H1 (cell line): ENCODE measurements around the gene HMCN1. TPM values are rescaled to one million over a fixed set of nuclear protein-coding genes. Genes with fewer than 3 reads are reported as not detected.

Source experiments
- TEAD4 ChIP-seq: IDR thresholded peaks from 2 replicates; pipeline ENCODE4 v1.6.1; 2012; ENCODE audit warnings: low read depth, low read length, inconsistent platforms, mixed read lengths
- polyA plus RNA-seq, 7 experiments: library from polyadenylated mRNA; depleted of rRNA in 3 of 7; stranded (reverse) in 5 of 7; unstranded in 2 of 7; fragments of >200 nt in 5 of 7; fragments of 200-250 nt in 2 of 7; gene quantifications; 1 replicate in 5 of 7; 2 replicates in 1 of 7; 4 replicates in 1 of 7; pipeline versions ENCODE4 v1.2.1 to v1.2.3, GENCODE V29; 2011 to 2013; ENCODE audit warnings: missing spikeins in 2 of 7, mixed read lengths in 2 of 7
- total RNA-seq: library from RNA; stranded (reverse); fragmentation: NEBNext Ultra II Directional; extraction: Animal tissue kit (Norgen Biotek cat#: 25700); gene quantifications from 2 replicates; pipeline ENCODE4 v1.2.1, GENCODE V29; 2021
- TF ChIP-seq, protein P1 (sequence below): IDR thresholded peaks from 2 replicates; pipeline ENCODE4 v1.6.1; 2012; ENCODE audit warnings: inconsistent platforms

Gene HMCN1
- total and polyA plus RNA-seq, 2 of the 8 experiments (the other 6 are each of a cell fraction or from before 2014, with no cell fraction given), result 13.8 to 14.6 TPM

DNA sequence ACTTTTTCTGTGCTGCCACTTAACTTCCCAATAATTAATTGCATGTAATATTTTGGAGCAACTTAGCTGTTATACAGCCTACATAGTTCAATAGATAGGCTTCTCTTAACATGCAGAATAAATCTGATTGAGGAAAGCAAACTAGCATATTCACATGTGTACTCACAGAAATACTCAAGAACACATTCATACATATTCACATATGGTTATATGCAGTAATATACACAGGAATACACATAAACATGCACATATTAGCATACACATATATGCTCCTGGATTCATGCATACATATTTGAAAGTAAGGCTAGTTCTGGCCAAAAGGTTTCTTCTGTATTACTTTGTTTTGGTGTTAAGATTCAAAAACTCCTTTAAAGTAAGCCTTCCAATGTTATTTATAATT, 73.1 kb downstream of the HMCN1 start (continued):
- TF ChIP-seq, protein P1, sequence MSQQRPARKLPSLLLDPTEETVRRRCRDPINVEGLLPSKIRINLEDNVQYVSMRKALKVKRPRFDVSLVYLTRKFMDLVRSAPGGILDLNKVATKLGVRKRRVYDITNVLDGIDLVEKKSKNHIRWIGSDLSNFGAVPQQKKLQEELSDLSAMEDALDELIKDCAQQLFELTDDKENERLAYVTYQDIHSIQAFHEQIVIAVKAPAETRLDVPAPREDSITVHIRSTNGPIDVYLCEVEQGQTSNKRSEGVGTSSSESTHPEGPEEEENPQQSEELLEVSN, result no peak
- no peak for TF ChIP-seq TEAD4
